GM06990 (cell line): ENCODE measurements around the gene ABCB6.

Source experiments
- DNase-seq: peaks from one replicate; pipeline ENCODE4 v3.0.0-alpha.2; 2011; ENCODE audit not compliant: insufficient read length; ENCODE audit errors: extremely low read depth
- H3K27me3 ChIP-seq: replicated peaks from 2 replicates; pipeline ENCODE4 v1.6.0; 2011; ENCODE audit warnings: low read length; ENCODE audit not compliant: control insufficient read depth, insufficient read depth
- H3K36me3 ChIP-seq: 2 replicates; pipeline ENCODE4 v1.5.1; 2011; ENCODE audit warnings: low read length; ENCODE audit not compliant: control insufficient read depth, insufficient read depth
- H3K4me3 ChIP-seq: replicated peaks from 2 replicates; pipeline ENCODE4 v1.5.1; 2011; ENCODE audit warnings: low read depth, mild to moderate bottlenecking, control low read depth, low read length
- CTCF ChIP-seq: IDR thresholded peaks from 2 replicates; pipeline ENCODE4 v1.5.1; 2011; ENCODE audit warnings: low read length, control low read depth, mild to moderate bottlenecking, inconsistent platforms; ENCODE audit not compliant: insufficient read depth, poor library complexity, severe bottlenecking

ABCB6 gene

GRCh38 chr2:219218217-219218731, 484 bp downstream of the ABCB6 start:
- Histone ChIP-seq H3K36me3 (peaks cover 12% of the 10 kb centered on the region), H3K27me3 (no peaks in the 10 kb centered on the region), H3K4me3 (peak overlapping the region; percentile 59)
- no peak for TF ChIP-seq CTCF
- no peak for DNase-seq

GRCh38 chr2:219216535-219216915, 2.2 kb downstream of the ABCB6 start:
- Histone ChIP-seq H3K36me3 (peaks cover 10% of the 10 kb centered on the region), H3K4me3 (no peak overlapping the region), H3K27me3 (no peaks in the 10 kb centered on the region)
- no peak for DNase-seq
- TF ChIP-seq CTCF = no peak

DNA sequence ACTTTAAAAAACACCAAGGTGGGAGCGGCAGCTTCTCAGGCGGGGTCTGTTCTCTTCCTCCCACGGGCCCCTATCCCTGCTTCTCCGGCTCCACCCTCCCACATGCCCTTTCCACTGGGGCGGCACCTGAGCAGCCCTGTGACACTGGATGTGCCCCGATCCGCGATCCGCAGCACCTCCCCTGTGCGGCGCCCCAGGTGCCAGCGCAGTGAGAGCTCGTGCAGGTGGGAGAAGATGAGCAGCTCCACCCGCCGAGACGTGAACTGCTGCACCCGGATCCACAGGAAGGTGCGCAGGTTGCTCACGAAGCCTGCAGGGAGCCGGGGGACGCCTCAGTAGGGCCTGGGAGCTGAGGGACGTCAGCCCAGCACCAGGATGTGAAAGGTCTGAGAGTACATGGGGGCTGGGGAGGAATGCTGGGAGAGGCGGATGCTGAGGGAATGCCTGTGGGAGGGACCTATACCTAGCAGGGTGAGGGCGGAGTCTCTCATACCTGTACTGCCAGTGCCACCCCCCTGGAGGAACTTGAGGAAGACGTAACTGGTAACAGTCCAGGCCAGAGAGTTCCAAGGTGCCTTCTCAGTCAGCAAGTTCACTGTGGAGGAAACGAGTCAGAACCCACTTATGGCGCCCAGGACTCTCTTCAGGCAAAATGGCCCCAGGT, 2.8 kb downstream of the ABCB6 start:
- DNase-seq = no peak
- Histone ChIP-seq H3K4me3 (no peak overlapping the region), H3K36me3 (peaks cover 10% of the 10 kb centered on the region), H3K27me3 (no peaks in the 10 kb centered on the region)
- no peak for TF ChIP-seq CTCF

DNA sequence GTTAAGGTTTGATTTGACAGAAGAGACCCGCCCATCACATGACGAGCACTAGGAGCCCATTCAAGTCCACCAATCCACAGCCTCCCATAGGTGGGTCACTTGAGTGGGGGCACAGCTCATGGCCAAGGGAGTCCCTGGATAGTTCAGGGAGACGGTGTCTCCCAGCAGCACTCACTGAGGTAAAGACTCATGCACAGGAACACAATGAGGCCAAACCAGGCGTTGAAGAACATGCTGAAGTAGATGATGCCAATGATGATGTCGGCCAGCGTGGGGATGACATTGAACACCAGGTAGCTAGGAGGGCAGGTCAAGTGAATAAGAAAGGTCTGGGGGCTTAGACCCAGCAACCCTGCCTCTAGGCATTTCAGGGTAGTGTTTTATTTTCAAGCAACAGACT, 4.0 kb downstream of the ABCB6 start:
- no peak for TF ChIP-seq CTCF
- H3K4me3 ChIP-seq = no peak overlapping the region
- H3K27me3 ChIP-seq = no peaks in the 10 kb centered on the region
- peaks cover 9% of the 10 kb centered on the region for H3K36me3 ChIP-seq
- no peak for DNase-seq

- H3K4me3 ChIP-seq = no peak overlapping the region
- no peak for DNase-seq
- H3K27me3 ChIP-seq = no peaks in the 10 kb centered on the region
- H3K36me3 ChIP-seq = peaks cover 12% of the 10 kb centered on the region
- no peak for TF ChIP-seq CTCF
Measured at GRCh38 chr2:219214141-219214540, 4.6 kb downstream of the ABCB6 start.
